Measurements from ENCODE around the gene NUMA1. TPM values are rescaled to one million over a fixed set of nuclear protein-coding genes. Genes with fewer than 3 reads are reported as not detected.
A peak's percentile ranks its signal among the peaks of the same experiment; 100 is the strongest.

Gene NUMA1
- total and polyA plus RNA-seq, 2 experiments from 2014 or later = 33.2 to 104 TPM

DNA sequence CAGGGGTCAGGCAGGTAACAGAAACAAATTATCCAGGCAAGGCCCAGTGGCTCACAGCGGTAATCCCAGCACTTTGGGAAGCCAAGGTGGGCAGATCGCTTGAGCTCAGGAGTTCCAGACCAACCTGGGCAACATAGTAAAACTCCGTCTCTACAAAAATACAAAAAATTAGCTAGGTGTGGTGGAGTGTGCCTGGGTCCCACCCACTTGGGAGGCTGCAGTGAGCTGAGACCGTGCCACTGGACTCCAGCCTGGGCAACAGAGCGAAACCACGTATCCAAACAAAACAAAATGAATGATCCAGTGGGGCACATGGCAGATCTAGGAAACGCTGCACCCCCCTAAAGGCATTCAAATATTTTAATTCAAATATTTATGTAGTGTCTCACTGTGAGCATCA lies 9.9 kb downstream of the NUMA1 start:
- H3K36me3 ChIP-seq (ENCODE audit: insufficient read depth) = no peaks in the 10 kb centered on the region; the same call in 1 of the 2 replicates
- H4K20me1 ChIP-seq (replicated peaks; ENCODE audit: insufficient read depth) = peaks cover 33% of the 10 kb centered on the region
- no peaks in the 10 kb centered on the region for H3K27me3 ChIP-seq (ENCODE audit: insufficient read depth)
- peaks cover 13% of the 10 kb centered on the region; the same call in 1 of the 2 replicates for H3K4me1 ChIP-seq (ENCODE audit: insufficient read depth)
- Mint-ChIP-seq H3K36me3 (ENCODE audit: low read depth) (peaks cover 13% of the 10 kb centered on the region), H3K9me3 (no peaks in the 10 kb centered on the region), H3K4me1 (peaks cover 32% of the 10 kb centered on the region), H3K27me3 (ENCODE audit: insufficient read depth, low read depth, poor library complexity) (peaks cover 5% of the 10 kb centered on the region), H3K27ac (peak overlapping the region; percentile 74), H3K4me3 (no peak overlapping the region)
- H3K4me2 ChIP-seq = no peak overlapping the region
- no peak for ATAC-seq
- no peak for DNase-seq (ENCODE audit: low spot score)
- H3K4me3 ChIP-seq = no peak overlapping the region
- no peak overlapping the region for H2AFZ ChIP-seq
- H3K27ac ChIP-seq (ENCODE audit: low read depth) = no peak overlapping the region
- no peak for TF ChIP-seq NANOG (IDR thresholded peaks at IDR 0.05; ENCODE audit: borderline replicate concordance)
- TF ChIP-seq, protein P1, sequence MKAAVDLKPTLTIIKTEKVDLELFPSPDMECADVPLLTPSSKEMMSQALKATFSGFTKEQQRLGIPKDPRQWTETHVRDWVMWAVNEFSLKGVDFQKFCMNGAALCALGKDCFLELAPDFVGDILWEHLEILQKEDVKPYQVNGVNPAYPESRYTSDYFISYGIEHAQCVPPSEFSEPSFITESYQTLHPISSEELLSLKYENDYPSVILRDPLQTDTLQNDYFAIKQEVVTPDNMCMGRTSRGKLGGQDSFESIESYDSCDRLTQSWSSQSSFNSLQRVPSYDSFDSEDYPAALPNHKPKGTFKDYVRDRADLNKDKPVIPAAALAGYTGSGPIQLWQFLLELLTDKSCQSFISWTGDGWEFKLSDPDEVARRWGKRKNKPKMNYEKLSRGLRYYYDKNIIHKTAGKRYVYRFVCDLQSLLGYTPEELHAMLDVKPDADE (IDR thresholded peaks at IDR 0.05) = no peak
- no peak for TF ChIP-seq JUNB (IDR thresholded peaks at IDR 0.05; ENCODE audit: unreplicated experiment)
- no peak for TF ChIP-seq ZNF114 (CRISPR knock-in tag; IDR thresholded peaks at IDR 0.05)
- TF ChIP-seq STAT1 (IDR thresholded peaks at IDR 0.05; ENCODE audit: unreplicated experiment) = no peak
- TF ChIP-seq, protein P2, sequence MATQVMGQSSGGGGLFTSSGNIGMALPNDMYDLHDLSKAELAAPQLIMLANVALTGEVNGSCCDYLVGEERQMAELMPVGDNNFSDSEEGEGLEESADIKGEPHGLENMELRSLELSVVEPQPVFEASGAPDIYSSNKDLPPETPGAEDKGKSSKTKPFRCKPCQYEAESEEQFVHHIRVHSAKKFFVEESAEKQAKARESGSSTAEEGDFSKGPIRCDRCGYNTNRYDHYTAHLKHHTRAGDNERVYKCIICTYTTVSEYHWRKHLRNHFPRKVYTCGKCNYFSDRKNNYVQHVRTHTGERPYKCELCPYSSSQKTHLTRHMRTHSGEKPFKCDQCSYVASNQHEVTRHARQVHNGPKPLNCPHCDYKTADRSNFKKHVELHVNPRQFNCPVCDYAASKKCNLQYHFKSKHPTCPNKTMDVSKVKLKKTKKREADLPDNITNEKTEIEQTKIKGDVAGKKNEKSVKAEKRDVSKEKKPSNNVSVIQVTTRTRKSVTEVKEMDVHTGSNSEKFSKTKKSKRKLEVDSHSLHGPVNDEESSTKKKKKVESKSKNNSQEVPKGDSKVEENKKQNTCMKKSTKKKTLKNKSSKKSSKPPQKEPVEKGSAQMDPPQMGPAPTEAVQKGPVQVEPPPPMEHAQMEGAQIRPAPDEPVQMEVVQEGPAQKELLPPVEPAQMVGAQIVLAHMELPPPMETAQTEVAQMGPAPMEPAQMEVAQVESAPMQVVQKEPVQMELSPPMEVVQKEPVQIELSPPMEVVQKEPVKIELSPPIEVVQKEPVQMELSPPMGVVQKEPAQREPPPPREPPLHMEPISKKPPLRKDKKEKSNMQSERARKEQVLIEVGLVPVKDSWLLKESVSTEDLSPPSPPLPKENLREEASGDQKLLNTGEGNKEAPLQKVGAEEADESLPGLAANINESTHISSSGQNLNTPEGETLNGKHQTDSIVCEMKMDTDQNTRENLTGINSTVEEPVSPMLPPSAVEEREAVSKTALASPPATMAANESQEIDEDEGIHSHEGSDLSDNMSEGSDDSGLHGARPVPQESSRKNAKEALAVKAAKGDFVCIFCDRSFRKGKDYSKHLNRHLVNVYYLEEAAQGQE (IDR thresholded peaks at IDR 0.05; ENCODE audit: unreplicated experiment) = no peak
- TF ChIP-seq CREB1 (CRISPR knock-in tag; IDR thresholded peaks at IDR 0.05; ENCODE audit: low read depth) = no peak
- no peak for TF ChIP-seq EZH2 (IDR thresholded peaks at IDR 0.05; ENCODE audit: low read depth, unreplicated experiment)
- no peak for TF ChIP-seq EZH2phosphoT487 (IDR thresholded peaks at IDR 0.05; ENCODE audit: unreplicated experiment)
- TF ChIP-seq, protein P3, sequence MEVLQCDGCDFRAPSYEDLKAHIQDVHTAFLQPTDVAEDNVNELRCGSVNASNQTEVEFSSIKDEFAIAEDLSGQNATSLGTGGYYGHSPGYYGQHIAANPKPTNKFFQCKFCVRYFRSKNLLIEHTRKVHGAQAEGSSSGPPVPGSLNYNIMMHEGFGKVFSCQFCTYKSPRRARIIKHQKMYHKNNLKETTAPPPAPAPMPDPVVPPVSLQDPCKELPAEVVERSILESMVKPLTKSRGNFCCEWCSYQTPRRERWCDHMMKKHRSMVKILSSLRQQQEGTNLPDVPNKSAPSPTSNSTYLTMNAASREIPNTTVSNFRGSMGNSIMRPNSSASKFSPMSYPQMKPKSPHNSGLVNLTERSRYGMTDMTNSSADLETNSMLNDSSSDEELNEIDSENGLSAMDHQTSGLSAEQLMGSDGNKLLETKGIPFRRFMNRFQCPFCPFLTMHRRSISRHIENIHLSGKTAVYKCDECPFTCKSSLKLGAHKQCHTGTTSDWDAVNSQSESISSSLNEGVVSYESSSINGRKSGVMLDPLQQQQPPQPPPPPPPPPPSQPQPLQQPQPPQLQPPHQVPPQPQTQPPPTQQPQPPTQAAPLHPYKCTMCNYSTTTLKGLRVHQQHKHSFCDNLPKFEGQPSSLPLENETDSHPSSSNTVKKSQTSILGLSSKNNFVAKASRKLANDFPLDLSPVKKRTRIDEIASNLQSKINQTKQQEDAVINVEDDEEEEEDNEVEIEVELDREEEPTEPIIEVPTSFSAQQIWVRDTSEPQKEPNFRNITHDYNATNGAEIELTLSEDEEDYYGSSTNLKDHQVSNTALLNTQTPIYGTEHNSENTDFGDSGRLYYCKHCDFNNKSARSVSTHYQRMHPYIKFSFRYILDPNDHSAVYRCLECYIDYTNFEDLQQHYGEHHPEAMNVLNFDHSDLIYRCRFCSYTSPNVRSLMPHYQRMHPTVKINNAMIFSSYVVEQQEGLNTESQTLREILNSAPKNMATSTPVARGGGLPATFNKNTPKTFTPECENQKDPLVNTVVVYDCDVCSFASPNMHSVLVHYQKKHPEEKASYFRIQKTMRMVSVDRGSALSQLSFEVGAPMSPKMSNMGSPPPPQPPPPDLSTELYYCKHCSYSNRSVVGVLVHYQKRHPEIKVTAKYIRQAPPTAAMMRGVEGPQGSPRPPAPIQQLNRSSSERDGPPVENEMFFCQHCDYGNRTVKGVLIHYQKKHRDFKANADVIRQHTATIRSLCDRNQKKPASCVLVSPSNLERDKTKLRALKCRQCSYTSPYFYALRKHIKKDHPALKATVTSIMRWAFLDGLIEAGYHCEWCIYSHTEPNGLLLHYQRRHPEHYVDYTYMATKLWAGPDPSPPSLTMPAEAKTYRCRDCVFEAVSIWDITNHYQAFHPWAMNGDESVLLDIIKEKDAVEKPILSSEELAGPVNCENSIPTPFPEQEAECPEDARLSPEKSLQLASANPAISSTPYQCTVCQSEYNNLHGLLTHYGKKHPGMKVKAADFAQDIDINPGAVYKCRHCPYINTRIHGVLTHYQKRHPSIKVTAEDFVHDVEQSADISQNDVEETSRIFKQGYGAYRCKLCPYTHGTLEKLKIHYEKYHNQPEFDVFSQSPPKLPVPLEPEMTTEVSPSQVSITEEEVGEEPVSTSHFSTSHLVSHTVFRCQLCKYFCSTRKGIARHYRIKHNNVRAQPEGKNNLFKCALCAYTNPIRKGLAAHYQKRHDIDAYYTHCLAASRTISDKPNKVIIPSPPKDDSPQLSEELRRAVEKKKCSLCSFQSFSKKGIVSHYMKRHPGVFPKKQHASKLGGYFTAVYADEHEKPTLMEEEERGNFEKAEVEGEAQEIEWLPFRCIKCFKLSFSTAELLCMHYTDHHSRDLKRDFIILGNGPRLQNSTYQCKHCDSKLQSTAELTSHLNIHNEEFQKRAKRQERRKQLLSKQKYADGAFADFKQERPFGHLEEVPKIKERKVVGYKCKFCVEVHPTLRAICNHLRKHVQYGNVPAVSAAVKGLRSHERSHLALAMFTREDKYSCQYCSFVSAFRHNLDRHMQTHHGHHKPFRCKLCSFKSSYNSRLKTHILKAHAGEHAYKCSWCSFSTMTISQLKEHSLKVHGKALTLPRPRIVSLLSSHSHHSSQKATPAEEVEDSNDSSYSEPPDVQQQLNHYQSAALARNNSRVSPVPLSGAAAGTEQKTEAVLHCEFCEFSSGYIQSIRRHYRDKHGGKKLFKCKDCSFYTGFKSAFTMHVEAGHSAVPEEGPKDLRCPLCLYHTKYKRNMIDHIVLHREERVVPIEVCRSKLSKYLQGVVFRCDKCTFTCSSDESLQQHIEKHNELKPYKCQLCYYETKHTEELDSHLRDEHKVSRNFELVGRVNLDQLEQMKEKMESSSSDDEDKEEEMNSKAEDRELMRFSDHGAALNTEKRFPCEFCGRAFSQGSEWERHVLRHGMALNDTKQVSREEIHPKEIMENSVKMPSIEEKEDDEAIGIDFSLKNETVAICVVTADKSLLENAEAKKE (CRISPR knock-in tag; IDR thresholded peaks at IDR 0.05) = no peak
- TF ChIP-seq, protein P4, sequence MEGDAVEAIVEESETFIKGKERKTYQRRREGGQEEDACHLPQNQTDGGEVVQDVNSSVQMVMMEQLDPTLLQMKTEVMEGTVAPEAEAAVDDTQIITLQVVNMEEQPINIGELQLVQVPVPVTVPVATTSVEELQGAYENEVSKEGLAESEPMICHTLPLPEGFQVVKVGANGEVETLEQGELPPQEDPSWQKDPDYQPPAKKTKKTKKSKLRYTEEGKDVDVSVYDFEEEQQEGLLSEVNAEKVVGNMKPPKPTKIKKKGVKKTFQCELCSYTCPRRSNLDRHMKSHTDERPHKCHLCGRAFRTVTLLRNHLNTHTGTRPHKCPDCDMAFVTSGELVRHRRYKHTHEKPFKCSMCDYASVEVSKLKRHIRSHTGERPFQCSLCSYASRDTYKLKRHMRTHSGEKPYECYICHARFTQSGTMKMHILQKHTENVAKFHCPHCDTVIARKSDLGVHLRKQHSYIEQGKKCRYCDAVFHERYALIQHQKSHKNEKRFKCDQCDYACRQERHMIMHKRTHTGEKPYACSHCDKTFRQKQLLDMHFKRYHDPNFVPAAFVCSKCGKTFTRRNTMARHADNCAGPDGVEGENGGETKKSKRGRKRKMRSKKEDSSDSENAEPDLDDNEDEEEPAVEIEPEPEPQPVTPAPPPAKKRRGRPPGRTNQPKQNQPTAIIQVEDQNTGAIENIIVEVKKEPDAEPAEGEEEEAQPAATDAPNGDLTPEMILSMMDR (conservative IDR thresholded peaks at IDR 0.05; ENCODE audit: low read depth in 2 of 2) = no peak
- TF ChIP-seq ZNF331 (CRISPR knock-in tag; IDR thresholded peaks at IDR 0.05; ENCODE audit: low read depth) = no peak
- H3K79me2 ChIP-seq (replicated peaks; ENCODE audit: insufficient read depth) = peaks cover 87% of the 10 kb centered on the region
- no peaks in the 10 kb centered on the region for H3K9me2 ChIP-seq (ENCODE audit: insufficient read depth)
- no peaks in the 10 kb centered on the region for H3F3A ChIP-seq (replicated peaks; ENCODE audit: low read depth)
